Posterior cingulate gyrus (tissue), 11 donors: ENCODE data around the gene TNFAIP8L1.

Experiments used
- DNase-seq, 10 donors: peaks; one replicate each; pipeline versions ENCODE4 v3.0.0 to v3.0.0-alpha.2; 2020 to 2021; ENCODE audit warnings: mixed read lengths in 3 of 10
- intact Hi-C: fragments of 100-400 bp; cut with DNase I; formaldehyde crosslinking; loops from one replicate; pipeline ENCODE4 v1.15.1; 2023

Gene TNFAIP8L1

GRCh38 chr19:4606921-4607678 lies 32.2 kb upstream of the TNFAIP8L1 start:
- DNase-seq, result peak in 9 of 10 donors; percentile 20 to 93 (median 40)

GRCh38 chr19:4609878-4610511 lies 29.3 kb upstream of the TNFAIP8L1 start:
- intact Hi-C loops, result no loop called here
- peak in 2 of 10 donors; percentile 12 to 70 for DNase-seq

More at GRCh38 chr19:4606921-4607678, 32.2 kb upstream of the TNFAIP8L1 start:
- intact Hi-C loops, result no loop called here

- intact Hi-C loops, result no loop called here
- DNase-seq, result no peak
Measured at GRCh38 chr19:4613254-4613751, 26.0 kb upstream of the TNFAIP8L1 start.

- intact Hi-C loops, result no loop called here
- no peak for DNase-seq
Measured at GRCh38 chr19:4618019-4618418, 21.3 kb upstream of the TNFAIP8L1 start.

- intact Hi-C loops, result no loop called here
- no peak for DNase-seq
Measured at GRCh38 chr19:4619668-4620294, 19.5 kb upstream of the TNFAIP8L1 start.

- DNase-seq, result peak in 1 of 10 donors; percentile 63
Measured at GRCh38 chr19:4620675-4621074, 18.6 kb upstream of the TNFAIP8L1 start.

GRCh38 chr19:4622695-4623421 lies 16.5 kb upstream of the TNFAIP8L1 start:
- DNase-seq, result no peak
- intact Hi-C loops, result no loop called here

More at GRCh38 chr19:4620675-4621074, 18.6 kb upstream of the TNFAIP8L1 start:
- intact Hi-C loops, result no loop called here

GRCh38 chr19:4624301-4624700 lies 15.0 kb upstream of the TNFAIP8L1 start:
- intact Hi-C loops, result no loop called here
- DNase-seq, result no peak

- intact Hi-C loops, result no loop called here
- peak in 3 of 10 donors; percentile 48 to 89 (median 88) for DNase-seq
Measured at GRCh38 chr19:4624733-4625362, 14.5 kb upstream of the TNFAIP8L1 start.

GRCh38 chr19:4633140-4633967 lies 6.0 kb upstream of the TNFAIP8L1 start:
- peak in 6 of 10 donors; percentile 43 to 91 (median 52) for DNase-seq
- intact Hi-C loops, result no loop called here

- intact Hi-C loops, result loop anchor here (2.0 to 5.0 kb wide), 2 partner anchors 59 to 78 kb away; partner anchors contain the start of gene SEMA6B
- DNase-seq, result no peak
Measured at GRCh38 chr19:4635754-4636116, 3.6 kb upstream of the TNFAIP8L1 start.

GRCh38 chr19:4636151-4636717 lies 3.1 kb upstream of the TNFAIP8L1 start:
- peak in 9 of 10 donors; percentile 32 to 95 (median 62) for DNase-seq
- intact Hi-C loops, result loop anchor here (2.0 to 5.0 kb wide), 2 partner anchors 59 to 79 kb away; partner anchors contain the start of gene SEMA6B

GRCh38 chr19:4636761-4637160 lies 2.6 kb upstream of the TNFAIP8L1 start:
- no peak for DNase-seq
- intact Hi-C loops, result loop anchor here (2.0 to 5.0 kb wide), 2 partner anchors 60 to 79 kb away; partner anchors contain the start of gene SEMA6B

GRCh38 chr19:4638317-4638716 lies 999 bp upstream of the TNFAIP8L1 start:
- DNase-seq, result no peak
- intact Hi-C loops, result loop anchor here (5.0 kb wide), 1 partner anchor 81 kb away; the partner anchor contains the start of gene SEMA6B

GRCh38 chr19:4639531-4640246 lies 373 bp downstream of the TNFAIP8L1 start:
- DNase-seq, result peak in 2 of 10 donors; percentile 71 to 85
- intact Hi-C loops, result loop anchor here (5.0 kb wide), 1 partner anchor 82 kb away; the partner anchor contains the start of gene SEMA6B

GRCh38 chr19:4640247-4641000 lies 1.1 kb downstream of the TNFAIP8L1 start:
- peak in 1 of 10 donors; percentile 58 for DNase-seq
- intact Hi-C loops, result no loop called here

- intact Hi-C loops, result no loop called here
- no peak for DNase-seq
Measured at GRCh38 chr19:4641132-4641531, 1.8 kb downstream of the TNFAIP8L1 start.
